Retina (tissue), 1 donor: ENCODE measurements around the gene WARS2.

Source experiments
- DNase-seq: peaks from one replicate; pipeline ENCODE4 v3.0.0-alpha.2; 2016

Gene WARS2

GRCh38 chr1:119011116-119011515 lies 129.3 kb downstream of the WARS2 start:
- no peak for DNase-seq

DNA sequence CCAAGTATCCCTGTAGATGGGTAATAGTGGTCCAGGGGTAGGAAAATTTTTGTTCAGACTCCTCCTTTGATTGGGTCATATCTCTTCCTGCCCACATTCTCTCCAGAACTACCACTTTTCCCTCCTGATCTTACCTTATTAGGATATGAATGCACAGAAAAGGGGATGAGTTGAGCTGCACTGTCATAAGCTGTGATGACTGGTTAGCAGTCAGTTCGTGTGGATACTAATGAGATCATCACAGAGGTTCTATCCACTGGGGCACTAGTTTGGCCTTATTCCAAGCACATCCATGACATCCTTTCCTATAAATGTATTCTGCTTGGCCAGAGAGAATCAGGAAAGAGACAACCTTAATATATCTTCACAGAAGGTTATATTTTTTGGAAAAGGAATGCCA lies 130.3 kb downstream of the WARS2 start:
- no peak for DNase-seq

- peak; percentile 18 for DNase-seq
These were observed 131.2 kb downstream of the WARS2 start for GRCh38 chr1:119009312-119009655.

- peak; percentile 82 for DNase-seq
These were observed 131.8 kb downstream of the WARS2 start for GRCh38 chr1:119008483-119009311.

GRCh38 chr1:119007670-119008482 lies 132.6 kb downstream of the WARS2 start:
- DNase-seq: peak; percentile 75

DNA sequence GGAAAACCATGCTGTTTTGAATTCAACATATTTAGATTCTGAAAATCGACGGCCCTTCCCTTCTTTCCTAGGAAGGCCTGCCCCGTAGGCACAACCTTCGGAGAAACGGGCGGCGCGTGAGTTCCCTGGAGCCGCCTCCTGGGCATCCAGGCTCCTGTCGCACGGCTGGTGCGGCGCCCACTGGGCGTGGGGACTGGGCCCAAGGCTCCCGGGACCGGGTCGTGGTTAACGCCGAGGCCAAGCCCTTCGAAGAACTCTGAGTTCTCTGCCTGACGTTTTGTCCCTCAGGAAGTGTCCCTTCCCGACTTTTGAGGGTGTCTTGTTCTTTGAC lies 133.1 kb downstream of the WARS2 start:
- DNase-seq: peak; percentile 59

DNA sequence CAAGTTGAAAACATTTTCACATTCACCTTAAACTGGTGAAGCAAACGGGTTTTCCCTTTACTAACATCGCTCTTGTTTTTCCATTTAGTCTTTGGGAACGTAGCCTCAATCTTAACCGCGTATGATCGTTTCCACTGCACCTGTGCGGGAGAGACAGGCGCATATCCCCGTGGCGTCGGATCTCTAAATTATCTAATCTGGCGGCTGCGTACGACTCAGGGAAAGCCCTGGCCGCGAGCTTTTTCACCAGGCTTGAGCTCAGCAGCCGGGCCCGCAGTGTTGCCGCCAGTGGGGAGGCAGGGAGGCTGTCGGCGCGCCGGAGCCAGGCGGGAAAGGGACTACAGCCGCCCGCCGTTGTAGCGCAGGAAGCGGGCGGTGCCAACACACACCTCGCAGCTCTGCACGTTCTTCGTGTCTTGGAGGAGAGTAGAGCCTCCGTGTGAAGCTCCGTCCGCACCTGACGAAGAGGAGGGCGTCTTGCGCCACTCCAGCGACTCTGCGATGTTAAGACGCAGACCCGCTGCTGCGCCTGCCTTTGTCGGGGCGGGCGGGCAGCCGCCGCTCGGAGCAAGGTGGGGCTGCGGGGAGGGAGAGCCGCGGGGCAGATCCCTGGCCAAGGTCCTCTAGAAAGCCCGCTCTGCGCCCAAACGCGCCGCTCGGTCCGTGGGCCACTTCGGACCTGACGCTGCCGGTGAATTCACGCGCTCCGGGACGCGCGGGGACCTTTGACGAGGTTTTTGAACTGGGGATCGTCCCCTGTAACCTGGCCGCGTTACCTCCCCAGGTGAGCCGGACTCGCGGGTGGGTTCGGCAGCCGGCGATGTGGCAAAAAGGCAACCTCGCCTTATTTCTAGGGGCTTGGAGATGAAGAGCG lies 133.8 kb downstream of the WARS2 start:
- DNase-seq: peak; percentile 71

DNA sequence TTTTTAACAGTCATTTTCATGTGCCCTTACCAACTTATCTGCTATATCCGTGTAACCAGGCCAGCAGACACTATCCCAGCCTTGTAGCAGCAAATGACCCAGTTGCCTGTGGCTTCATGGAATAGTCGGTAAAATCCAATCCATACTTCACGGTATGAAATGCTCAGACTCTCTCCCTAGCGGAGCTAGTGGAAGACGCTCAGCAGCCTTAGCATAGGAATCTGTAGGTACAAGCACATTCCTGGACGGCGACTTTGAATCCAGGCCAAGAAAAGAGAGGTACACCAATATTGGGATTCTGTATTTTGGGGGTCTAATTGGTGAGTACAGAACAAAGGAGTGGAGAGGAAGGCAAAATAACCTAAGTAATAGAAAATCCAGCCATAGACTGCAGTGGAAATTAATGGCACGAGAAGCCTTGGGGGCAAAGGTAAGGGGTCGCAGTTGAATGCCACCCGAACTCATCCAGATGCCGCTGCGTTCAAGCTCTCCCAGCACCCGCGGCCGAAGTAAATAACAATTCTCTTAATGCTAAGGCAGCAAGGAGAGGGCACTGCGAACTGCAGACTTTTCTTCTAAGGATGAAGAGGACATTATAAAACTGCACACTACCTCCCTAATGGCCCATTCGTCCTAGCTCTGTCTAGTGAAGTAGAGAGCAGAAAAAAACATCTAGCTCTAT lies 134.6 kb downstream of the WARS2 start:
- no peak for DNase-seq

DNA sequence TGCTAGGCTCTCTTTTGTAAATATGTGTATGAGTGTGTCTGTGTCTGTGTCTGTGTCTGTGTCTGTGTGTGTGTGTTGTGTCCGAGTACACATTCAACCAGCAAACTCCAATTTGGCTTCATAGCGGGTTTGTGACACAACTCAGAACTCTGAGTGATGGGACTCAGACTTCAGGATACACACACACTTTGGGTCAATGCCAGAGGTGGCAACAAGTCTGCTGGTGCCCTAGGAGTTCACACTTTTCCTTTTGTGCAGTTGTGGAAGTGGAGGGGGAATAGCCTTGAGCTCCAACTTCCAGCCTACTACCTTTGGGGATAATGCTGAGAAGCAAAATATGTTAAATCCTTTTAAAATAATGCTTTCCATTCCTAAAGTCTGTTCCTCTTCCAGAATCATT lies 135.7 kb downstream of the WARS2 start:
- no peak for DNase-seq

GRCh38 chr1:119004129-119004527 lies 136.3 kb downstream of the WARS2 start:
- DNase-seq: no peak

- no peak for DNase-seq
These were observed 136.9 kb downstream of the WARS2 start for GRCh38 chr1:119003413-119004128.

GRCh38 chr1:119002028-119002686 lies 138.3 kb downstream of the WARS2 start:
- peak; percentile 29 for DNase-seq

DNA sequence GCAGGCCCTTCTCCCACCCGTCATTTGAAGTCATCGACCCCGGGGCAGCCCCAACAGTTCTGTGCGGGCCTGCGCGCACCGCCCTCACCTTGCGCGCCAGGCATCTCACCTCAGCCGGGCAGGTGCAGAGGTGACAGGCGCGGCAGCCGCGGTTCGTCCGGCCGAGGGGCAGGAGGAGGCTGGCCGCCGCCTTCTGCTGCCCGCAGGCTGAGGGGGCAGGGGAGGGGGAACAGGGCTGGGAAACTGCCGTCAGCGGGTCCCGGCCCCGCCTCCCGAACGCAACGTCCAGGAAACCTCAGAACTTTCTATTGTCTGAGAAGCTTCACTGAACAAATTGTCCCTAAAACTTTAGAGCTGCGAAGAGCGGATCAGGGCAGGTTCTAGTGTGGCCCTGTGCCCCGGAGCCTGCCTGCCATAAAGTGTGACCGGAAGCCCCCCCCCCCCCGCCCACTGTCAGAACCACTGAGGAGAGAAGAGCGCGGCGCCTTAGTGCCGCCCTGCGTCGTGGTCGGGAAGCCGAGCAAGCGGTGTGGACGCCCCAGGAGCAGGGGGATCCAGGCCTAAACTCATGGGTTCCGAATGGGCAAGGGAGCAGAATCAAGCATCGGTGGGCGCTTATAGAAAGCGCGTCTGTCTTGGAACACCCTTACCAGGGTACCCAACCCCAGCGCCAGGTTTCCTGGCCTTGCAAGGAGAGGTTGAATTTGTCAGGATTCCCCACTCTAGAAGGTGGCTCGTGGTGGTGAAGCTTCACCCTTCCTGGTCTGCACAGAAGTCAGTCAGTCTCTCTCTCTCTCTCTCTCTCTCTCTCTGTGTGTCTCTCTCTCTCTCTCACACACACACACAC lies 139.0 kb downstream of the WARS2 start:
- DNase-seq: peak; percentile 44

- DNase-seq: peak; percentile 67
These were observed 139.9 kb downstream of the WARS2 start for GRCh38 chr1:119000371-119001180.

DNA sequence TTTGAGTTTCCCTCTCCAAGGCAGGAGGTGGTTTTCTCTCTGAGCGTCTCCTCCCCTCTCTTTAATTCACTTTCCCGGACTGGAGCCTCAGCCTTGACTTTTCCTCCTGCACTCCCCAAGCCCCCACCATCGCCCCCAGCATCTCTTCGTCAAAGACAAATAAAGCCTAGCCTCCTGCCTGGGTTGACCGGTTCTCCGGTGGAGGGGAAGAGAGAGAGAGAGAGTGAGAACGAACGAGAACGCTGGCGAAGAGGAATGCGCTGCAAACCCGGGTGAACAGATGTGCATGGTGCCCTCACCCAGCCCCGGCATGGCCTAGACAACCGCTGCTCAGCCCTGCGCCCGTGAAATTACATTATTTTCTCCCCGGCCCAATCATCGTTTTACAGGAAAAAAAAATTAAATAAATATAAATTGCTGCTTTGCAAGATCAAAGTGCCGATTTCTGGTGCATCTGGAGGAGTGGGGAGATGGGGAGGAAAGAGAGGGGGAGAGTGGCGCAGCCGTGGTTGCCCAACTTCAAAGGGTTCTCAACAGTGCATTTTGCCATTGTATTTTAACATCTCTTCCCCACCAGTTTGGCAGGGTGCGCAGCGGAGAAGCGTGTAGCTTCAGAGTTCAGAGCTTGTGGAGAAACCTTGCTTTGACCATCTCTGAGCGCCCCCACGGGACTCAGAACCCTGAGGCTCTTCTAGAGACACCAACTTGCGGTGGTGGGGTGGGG lies 140.9 kb downstream of the WARS2 start:
- peak; percentile 47 for DNase-seq

DNA sequence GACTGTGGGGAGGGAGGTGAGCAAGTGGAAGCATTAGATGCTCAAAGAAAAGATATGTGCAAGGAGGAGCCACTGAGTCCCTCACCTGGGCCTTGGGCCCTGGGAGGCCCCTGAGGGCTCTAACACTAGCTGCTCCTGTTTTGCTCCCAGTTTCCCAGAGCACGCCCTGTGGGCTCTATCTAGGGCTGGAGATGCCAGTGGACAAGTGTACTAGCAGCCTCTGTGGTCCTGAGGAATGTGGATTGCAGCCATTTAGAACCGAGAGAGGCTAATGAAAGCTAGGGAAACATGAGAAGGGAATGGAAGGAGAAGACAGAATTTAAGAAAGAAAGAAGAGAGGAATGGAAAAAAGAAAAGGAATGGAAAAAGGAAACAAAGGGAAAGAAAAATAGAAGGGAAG lies 142.3 kb downstream of the WARS2 start:
- no peak for DNase-seq

DNA sequence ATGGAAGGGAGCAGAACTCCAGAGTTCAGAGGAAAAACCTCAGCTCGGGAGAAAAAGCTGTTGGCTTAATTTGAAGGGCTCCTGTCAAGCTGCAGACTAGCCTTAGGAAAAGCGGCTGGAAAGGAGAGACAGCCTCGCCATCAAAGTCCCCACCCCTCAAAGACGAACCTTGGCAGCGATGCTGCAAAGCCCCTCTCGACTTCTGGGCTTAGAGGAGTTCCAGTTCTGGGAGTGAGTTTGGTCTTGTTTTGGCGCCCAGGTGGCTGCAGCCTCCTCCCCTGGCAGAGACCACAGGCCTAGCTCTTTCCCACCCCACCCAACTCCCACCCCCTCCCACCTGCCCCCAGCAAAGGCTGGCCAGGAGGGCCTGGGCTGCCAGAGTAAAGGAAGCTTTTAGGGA lies 143.2 kb downstream of the WARS2 start:
- DNase-seq: no peak

DNA sequence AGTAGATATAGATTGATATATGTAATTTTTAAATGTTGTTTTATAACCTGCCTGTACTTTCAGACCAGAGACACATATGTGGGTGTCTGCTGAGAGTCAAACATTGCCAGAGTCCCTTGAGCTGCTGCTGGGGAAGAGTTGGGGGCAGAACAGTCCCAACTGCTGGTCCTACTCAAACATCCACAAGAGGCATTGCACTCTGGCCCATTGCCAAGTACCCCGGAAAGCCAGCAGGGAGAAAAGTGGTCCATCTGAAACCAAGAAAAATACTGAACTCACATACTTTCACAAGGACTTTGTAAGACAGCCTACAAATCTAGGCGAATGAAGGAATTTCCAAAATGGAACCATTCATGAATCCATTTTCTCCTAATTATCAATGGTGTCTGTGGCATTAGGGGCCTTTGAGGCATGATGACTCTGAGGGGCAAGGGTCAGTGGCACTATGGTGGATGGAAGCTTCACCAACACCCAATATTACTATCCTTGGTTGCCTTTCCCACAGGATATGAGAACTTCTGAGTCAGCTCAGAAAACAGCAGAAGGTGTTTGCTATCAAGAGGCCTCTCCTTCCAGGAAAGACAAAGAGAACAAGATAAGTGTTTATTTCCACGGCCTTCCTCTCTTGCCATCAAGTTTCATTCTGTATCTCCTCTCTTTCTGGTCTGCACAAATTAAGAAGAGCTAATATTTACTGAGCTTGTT lies 145.0 kb downstream of the WARS2 start:
- DNase-seq: no peak
